Activated effector memory CD4-positive, alpha-beta T cell treated with anti-CD3 and anti-CD28 coated beads, Interleukin-2, amount 50 U/mL, for 16 hours (primary cell): ENCODE data around the gene PTPRN2.
"Not testable (repeated sequence)": the region's sequence is repeated elsewhere in the genome, so short reads cannot be mapped to it uniquely, and the experiment has no call there.

Experiments used
- DNase-seq: peaks from one replicate; pipeline ENCODE4 v3.0.0-alpha.2; 2020

Gene PTPRN2

GRCh38 chr7:157753713-157754415 is 833.8 kb downstream of the PTPRN2 start:
- no peak for DNase-seq

- no peak for DNase-seq
Measured at GRCh38 chr7:157752832-157753291, 834.8 kb downstream of the PTPRN2 start.

- no peak for DNase-seq
Measured at GRCh38 chr7:157751951-157752673, 835.5 kb downstream of the PTPRN2 start.

GRCh38 chr7:157751406-157751805 is 836.2 kb downstream of the PTPRN2 start:
- no peak for DNase-seq

GRCh38 chr7:157750291-157750690 is 837.3 kb downstream of the PTPRN2 start:
- DNase-seq: no peak

- DNase-seq: no peak
Measured at GRCh38 chr7:157745721-157746709, 841.6 kb downstream of the PTPRN2 start.

GRCh38 chr7:157744786-157745601 is 842.6 kb downstream of the PTPRN2 start:
- no peak for DNase-seq

GRCh38 chr7:157743781-157744525 is 843.7 kb downstream of the PTPRN2 start:
- no peak for DNase-seq

- DNase-seq: no peak
Measured at GRCh38 chr7:157740251-157740798, 847.3 kb downstream of the PTPRN2 start.

- no peak for DNase-seq
Measured at GRCh38 chr7:157739650-157740049, 848.0 kb downstream of the PTPRN2 start.

GRCh38 chr7:157739031-157739430 is 848.6 kb downstream of the PTPRN2 start:
- no peak for DNase-seq

- no peak for DNase-seq
Measured at GRCh38 chr7:157738066-157738460, 849.6 kb downstream of the PTPRN2 start.

- DNase-seq: no peak
Measured at GRCh38 chr7:157737151-157738065, 850.2 kb downstream of the PTPRN2 start.

GRCh38 chr7:157736341-157736740 is 851.3 kb downstream of the PTPRN2 start:
- no peak for DNase-seq

- DNase-seq: no peak
Measured at GRCh38 chr7:157735826-157736225, 851.8 kb downstream of the PTPRN2 start.

GRCh38 chr7:157734676-157735640 is 852.7 kb downstream of the PTPRN2 start:
- no peak for DNase-seq

GRCh38 chr7:157733760-157734395 is 853.7 kb downstream of the PTPRN2 start:
- DNase-seq: not testable (repeated sequence)

GRCh38 chr7:157731126-157731525 is 856.5 kb downstream of the PTPRN2 start:
- no peak for DNase-seq
